Neural crest cell (in vitro differentiated cells): Measurements from ENCODE around the gene IFT52. TPM values are rescaled to one million over a fixed set of nuclear protein-coding genes. Genes with fewer than 3 reads are reported as not detected.

Source experiments
- DNase-seq: peaks from one replicate; pipeline ENCODE4 v3.0.0; 2021; ENCODE audit warnings: low read depth, mixed read lengths, low spot score
- H3K27ac Mint-ChIP-seq: one replicate; pipeline ENCODE4 v1.8.0; 2021; ENCODE audit warnings: mild to moderate bottlenecking, mixed read lengths; ENCODE audit not compliant: unreplicated experiment
- H3K27me3 Mint-ChIP-seq: 2 replicates; pipeline ENCODE4 v1.8.0; 2021; ENCODE audit warnings: low read depth, mild to moderate bottlenecking, mixed read lengths
- H3K36me3 Mint-ChIP-seq: 2 replicates; pipeline ENCODE4 v1.8.0; 2021; ENCODE audit warnings: low read depth, mild to moderate bottlenecking, mixed read lengths
- H3K4me1 Mint-ChIP-seq: 2 replicates; pipeline ENCODE4 v1.8.0; 2021; ENCODE audit warnings: mixed read lengths
- H3K4me3 Mint-ChIP-seq: one replicate; pipeline ENCODE4 v1.8.0; 2021; ENCODE audit warnings: mild to moderate bottlenecking, mixed read lengths
- H3K9me3 Mint-ChIP-seq: 2 replicates; pipeline ENCODE4 v1.8.0; 2021; ENCODE audit warnings: mixed read lengths
- CTCF ChIP-seq: fragments of 200-600 bp; sonication (generic); conservative IDR thresholded peaks from 2 replicates; pipeline ENCODE4 v1.5.0; 2021; ENCODE audit warnings: antibody characterized with exemption, mild to moderate bottlenecking
- total RNA-seq: library from RNA; stranded (reverse); gene quantifications from 2 replicates; pipeline ENCODE4 v1.2.1, GENCODE V29; 2021

The IFT52 gene
- total RNA-seq, 1 donor from 2014 or later, result 57.6 TPM

GRCh38 chr20:43563991-43564390, 26.7 kb upstream of the IFT52 start:
- Mint-ChIP-seq H3K9me3 (no peaks in the 10 kb centered on the region), H3K4me3 (no peak overlapping the region), H3K4me1 (no peaks in the 10 kb centered on the region), H3K36me3 (no peaks in the 10 kb centered on the region), H3K27ac (no peak overlapping the region), H3K27me3 (no peaks in the 10 kb centered on the region)
- no peak for TF ChIP-seq CTCF
- no peak for DNase-seq

- no peaks in the 10 kb centered on the region for H3K36me3 Mint-ChIP-seq
- H3K9me3 Mint-ChIP-seq, result no peaks in the 10 kb centered on the region
- DNase-seq, result no peak
- no peak overlapping the region for H3K4me3 Mint-ChIP-seq
- no peaks in the 10 kb centered on the region for H3K4me1 Mint-ChIP-seq
- H3K27me3 Mint-ChIP-seq, result no peaks in the 10 kb centered on the region
- H3K27ac Mint-ChIP-seq, result no peak overlapping the region
- no peak for TF ChIP-seq CTCF
These were observed 26.3 kb upstream of the IFT52 start for GRCh38 chr20:43564455-43564854.

- Mint-ChIP-seq H3K9me3 (no peaks in the 10 kb centered on the region), H3K36me3 (no peaks in the 10 kb centered on the region), H3K4me3 (no peak overlapping the region), H3K4me1 (no peaks in the 10 kb centered on the region), H3K27me3 (no peaks in the 10 kb centered on the region), H3K27ac (no peak overlapping the region)
- no peak for DNase-seq
- no peak for TF ChIP-seq CTCF
These were observed 25.6 kb upstream of the IFT52 start for GRCh38 chr20:43564993-43565757.

- Mint-ChIP-seq H3K4me1 (no peaks in the 10 kb centered on the region), H3K27me3 (no peaks in the 10 kb centered on the region), H3K4me3 (no peak overlapping the region), H3K36me3 (no peaks in the 10 kb centered on the region), H3K9me3 (no peaks in the 10 kb centered on the region), H3K27ac (no peak overlapping the region)
- no peak for DNase-seq
- no peak for TF ChIP-seq CTCF
These were observed 25.0 kb upstream of the IFT52 start for GRCh38 chr20:43565758-43566104.

- no peak for TF ChIP-seq CTCF
- Mint-ChIP-seq H3K36me3 (no peaks in the 10 kb centered on the region), H3K27ac (no peak overlapping the region), H3K4me3 (no peak overlapping the region), H3K9me3 (no peaks in the 10 kb centered on the region), H3K4me1 (no peaks in the 10 kb centered on the region), H3K27me3 (no peaks in the 10 kb centered on the region)
- no peak for DNase-seq
These were observed 23.3 kb upstream of the IFT52 start for GRCh38 chr20:43567477-43567876.
